Measurements from ENCODE around the gene GEMIN5.
"Not testable (repeated sequence)": the region's sequence is repeated elsewhere in the genome, so short reads cannot be mapped to it uniquely, and the experiment has no call there.

The GEMIN5 gene, protein sequence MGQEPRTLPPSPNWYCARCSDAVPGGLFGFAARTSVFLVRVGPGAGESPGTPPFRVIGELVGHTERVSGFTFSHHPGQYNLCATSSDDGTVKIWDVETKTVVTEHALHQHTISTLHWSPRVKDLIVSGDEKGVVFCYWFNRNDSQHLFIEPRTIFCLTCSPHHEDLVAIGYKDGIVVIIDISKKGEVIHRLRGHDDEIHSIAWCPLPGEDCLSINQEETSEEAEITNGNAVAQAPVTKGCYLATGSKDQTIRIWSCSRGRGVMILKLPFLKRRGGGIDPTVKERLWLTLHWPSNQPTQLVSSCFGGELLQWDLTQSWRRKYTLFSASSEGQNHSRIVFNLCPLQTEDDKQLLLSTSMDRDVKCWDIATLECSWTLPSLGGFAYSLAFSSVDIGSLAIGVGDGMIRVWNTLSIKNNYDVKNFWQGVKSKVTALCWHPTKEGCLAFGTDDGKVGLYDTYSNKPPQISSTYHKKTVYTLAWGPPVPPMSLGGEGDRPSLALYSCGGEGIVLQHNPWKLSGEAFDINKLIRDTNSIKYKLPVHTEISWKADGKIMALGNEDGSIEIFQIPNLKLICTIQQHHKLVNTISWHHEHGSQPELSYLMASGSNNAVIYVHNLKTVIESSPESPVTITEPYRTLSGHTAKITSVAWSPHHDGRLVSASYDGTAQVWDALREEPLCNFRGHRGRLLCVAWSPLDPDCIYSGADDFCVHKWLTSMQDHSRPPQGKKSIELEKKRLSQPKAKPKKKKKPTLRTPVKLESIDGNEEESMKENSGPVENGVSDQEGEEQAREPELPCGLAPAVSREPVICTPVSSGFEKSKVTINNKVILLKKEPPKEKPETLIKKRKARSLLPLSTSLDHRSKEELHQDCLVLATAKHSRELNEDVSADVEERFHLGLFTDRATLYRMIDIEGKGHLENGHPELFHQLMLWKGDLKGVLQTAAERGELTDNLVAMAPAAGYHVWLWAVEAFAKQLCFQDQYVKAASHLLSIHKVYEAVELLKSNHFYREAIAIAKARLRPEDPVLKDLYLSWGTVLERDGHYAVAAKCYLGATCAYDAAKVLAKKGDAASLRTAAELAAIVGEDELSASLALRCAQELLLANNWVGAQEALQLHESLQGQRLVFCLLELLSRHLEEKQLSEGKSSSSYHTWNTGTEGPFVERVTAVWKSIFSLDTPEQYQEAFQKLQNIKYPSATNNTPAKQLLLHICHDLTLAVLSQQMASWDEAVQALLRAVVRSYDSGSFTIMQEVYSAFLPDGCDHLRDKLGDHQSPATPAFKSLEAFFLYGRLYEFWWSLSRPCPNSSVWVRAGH (N-terminal part only)

DNA sequence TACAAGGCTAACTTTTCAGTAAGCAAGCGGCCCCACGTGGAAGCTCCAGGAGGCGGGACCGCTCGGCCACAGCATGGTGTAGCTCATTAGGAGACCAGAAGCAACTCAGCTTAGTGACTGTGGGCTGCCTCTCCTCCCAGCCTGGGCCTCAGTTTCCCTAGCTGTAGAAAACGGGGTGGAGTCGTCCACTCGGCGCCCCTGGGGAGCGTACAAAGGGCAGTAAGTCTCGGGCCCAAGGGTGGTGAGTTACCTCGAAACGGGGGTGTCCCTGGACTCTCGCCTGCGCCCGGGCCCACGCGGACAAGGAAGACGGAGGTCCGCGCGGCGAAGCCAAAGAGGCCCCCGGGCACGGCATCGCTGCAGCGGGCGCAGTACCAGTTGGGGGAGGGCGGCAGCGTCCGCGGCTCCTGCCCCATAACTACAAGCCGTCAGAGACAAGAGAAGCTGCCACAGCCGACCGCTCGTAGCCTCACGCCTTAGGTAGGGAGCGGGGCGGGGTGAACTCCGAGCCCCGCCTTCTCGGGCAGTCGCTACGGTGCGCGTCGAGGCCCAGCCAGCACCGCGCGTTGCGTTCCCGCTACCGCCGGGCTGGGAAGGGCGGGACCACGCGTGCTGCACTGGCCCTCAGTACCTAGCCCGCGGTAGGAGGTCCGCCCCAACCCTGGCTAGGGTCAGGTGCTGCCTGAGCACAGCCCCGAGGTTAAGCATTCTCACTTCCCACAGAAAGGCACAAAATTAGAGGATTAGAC, at the start of gene GEMIN5:
TSS of gene GEMIN5 (minus strand) at position 494 of the 749 bp plus-strand sequence. CDS start at position 416, 78 bp downstream.
- H3K9me3 Mint-ChIP-seq, result no peaks in the 10 kb centered on the region

DNA sequence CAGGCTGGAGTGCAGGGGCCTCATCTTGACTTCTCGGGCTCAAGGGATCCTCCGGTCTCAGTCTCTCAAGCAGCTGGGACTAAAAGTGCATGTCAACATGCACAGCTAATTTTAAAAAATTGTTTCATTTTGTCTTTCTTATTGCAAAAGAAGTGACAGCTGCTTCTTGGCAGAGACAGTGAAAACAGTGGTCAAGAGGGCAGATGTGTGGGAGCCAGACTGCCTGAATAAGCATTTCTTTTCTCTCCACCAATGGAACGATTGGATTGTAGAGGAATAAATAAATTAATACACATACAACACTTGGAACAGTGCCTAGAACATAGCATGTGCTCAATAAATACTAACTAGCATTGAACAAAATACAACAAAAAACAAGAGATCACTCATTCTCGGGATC, 48.1 kb upstream of the GEMIN5 start:
- no peaks in the 10 kb centered on the region for H3K9me3 Mint-ChIP-seq
- no peak overlapping the region for H3K27ac Mint-ChIP-seq
- DNase-seq, result no peak
- H3K4me1 Mint-ChIP-seq, result no peaks in the 10 kb centered on the region
- no peak overlapping the region for H3K4me3 Mint-ChIP-seq
- peaks cover 28% of the 10 kb centered on the region for H3K27me3 Mint-ChIP-seq
- ATAC-seq, result no peak

More for the DNA sequence above, at the start of gene GEMIN5:
- Mint-ChIP-seq H3K4me3 (peak within 1 kb of the TSS; percentile 87 to 91), H3K4me1 (peaks cover 43% of the 10 kb centered on the region), H3K27me3 (no peaks in the 10 kb centered on the region), H3K27ac (peak within 1 kb of the TSS; percentile 86 to 91)
- ATAC-seq (peak; percentile 95), DNase-seq (peak; percentile 81 to 86)

DNA sequence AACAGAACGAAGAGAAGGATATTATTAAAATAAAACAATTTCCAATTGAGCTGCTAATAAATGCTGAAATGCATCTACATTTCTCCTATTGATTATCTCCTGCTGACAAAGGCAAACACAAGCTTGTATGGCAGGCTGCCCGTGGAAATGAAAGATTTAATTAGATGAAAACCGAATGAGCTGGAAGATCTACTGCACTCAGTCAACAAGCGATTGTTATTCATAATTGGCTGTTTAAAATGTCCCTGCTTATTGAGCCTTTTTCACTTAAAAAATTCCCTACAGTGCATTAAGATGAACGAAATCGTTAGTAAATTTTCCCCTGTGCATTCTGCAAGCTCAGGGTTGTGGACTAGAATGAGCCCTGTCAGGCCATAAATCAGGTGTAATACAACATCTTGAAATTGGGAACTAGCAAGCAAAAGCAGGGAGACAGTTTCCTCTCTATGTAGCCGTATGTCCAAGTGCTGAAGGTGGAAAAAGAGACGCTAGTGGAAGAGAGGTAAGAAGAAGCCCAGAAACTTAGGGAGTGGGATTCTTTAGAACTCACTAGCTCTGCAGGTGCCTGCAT, 47.0 kb upstream of the GEMIN5 start:
- DNase-seq (no peak), ATAC-seq (no peak)
- Mint-ChIP-seq H3K9me3 (no peaks in the 10 kb centered on the region), H3K27ac (no peak overlapping the region), H3K27me3 (peaks cover 19% of the 10 kb centered on the region), H3K4me3 (no peak overlapping the region), H3K4me1 (no peaks in the 10 kb centered on the region)

DNA sequence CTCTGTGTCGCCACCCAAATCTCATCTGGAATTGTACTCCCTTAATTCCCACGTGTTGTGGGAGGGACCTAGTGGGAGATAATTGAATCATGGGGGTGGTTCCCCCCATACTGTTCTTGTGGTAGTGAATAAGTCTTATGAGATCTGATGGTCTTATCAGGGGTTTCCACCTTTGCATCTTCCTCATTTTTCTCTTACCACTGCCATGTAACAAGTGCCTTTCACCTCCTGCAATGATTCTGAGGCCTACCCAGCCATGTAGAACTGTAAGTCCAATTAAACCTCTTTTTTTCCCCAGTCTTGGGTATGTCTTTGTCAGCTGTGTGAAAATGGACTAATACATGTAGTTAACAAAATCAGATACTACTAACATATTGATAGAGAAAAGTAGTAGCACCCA, 40.3 kb upstream of the GEMIN5 start:
- H3K4me1 Mint-ChIP-seq, H3K27me3 Mint-ChIP-seq, H3K9me3 Mint-ChIP-seq, H3K27ac Mint-ChIP-seq, H3K4me3 Mint-ChIP-seq, ATAC-seq, DNase-seq: not testable (repeated sequence)

DNA sequence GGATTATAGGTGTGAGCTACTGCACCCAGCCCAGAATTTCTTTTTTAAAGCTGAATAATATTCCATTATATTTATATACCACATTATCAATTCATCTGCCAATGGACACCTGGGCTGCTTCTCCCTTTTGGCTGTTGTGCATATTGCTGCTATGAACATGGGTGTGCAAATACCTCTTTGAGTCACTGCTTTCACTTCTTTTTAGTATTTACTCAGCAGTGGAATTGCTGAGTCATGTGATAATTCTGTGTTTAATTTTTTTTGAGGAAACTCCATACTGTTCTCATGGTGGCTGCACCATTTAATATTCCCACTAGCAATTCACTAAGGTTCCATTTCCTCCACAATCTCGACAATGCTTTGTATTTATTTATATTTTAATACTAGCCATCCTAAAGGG, 39.4 kb upstream of the GEMIN5 start:
- H3K9me3 Mint-ChIP-seq, result no peaks in the 10 kb centered on the region
- no peak for DNase-seq
- ATAC-seq, result no peak
- no peaks in the 10 kb centered on the region for H3K27me3 Mint-ChIP-seq
- no peaks in the 10 kb centered on the region for H3K4me1 Mint-ChIP-seq
- H3K4me3 Mint-ChIP-seq, result no peak overlapping the region
- no peak overlapping the region for H3K27ac Mint-ChIP-seq

DNA sequence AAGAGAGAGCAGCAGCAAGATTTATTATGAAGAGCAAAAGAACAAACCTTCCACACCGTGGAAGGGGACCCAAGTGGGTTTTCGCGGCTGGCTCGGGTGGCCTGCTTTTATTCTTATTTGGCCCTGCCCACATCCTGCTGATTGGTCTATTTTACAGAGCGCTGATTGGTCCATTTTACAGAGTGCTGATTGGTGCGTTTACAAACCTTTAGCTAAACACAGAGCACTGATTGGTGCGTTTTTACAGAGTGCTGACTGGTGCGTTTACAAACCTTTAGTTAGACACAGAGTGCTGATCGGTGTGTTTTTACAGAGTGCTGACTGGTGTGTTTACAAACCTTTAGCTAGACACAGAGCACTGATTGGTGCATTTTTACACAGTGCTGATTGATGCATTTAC, 38.1 kb upstream of the GEMIN5 start:
- H3K9me3 Mint-ChIP-seq, H3K4me1 Mint-ChIP-seq, H3K27ac Mint-ChIP-seq, H3K27me3 Mint-ChIP-seq, ATAC-seq, H3K4me3 Mint-ChIP-seq, DNase-seq: not testable (repeated sequence)

DNA sequence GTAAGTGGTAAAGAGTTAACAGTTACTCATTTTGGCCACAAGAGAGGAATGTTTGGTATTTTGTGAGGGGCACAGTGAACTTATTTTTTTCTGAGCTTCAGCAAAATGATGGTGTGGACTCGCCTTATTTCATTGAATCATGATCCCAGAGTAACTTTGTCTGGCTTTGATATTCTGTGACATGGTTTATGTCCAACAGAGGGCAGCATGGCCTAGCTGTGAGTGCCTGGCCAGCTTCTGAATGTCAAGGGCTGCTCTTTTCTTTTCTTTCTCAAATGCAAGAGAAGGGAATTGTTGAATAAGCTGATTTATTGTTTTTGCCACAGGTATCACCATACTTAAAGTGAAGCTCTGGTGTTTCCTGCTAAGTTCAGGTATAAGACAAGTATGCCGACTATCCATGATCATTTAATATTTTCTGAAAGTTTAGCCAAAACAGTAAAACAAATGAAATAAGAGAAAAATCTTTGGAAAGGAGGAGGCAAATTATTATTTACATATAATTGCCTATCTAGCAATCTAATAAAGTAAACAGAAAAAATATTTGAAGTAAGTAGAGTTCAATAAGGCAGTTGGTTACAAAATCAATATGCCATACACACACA, 34.6 kb upstream of the GEMIN5 start:
- H3K27me3 Mint-ChIP-seq, result no peaks in the 10 kb centered on the region
- no peak overlapping the region for H3K4me3 Mint-ChIP-seq
- no peaks in the 10 kb centered on the region for H3K4me1 Mint-ChIP-seq
- no peak overlapping the region for H3K27ac Mint-ChIP-seq
- ATAC-seq (no peak), DNase-seq (no peak)
- H3K9me3 Mint-ChIP-seq, result no peaks in the 10 kb centered on the region

DNA sequence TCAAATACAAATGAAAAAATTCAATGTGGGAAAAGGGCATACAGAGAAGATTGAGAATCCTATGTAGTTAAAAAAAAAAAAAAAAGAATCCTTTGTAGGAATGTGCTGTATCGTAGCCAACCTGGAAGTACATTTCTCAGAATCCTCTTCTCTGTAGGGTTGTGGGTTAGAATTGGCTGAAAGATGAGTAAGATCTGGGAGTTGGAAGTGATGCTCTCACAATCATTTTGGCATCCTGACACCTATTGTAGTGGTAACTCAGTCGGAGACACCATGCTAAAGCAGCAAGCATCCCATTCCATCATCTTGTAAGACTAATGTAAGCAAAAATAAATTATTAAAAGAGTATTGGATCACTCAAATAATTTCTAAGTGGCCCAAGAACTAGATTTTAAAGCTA, 33.5 kb upstream of the GEMIN5 start:
- no peaks in the 10 kb centered on the region for H3K4me1 Mint-ChIP-seq
- H3K27ac Mint-ChIP-seq, result no peak overlapping the region
- no peak for DNase-seq
- H3K4me3 Mint-ChIP-seq, result no peak overlapping the region
- H3K27me3 Mint-ChIP-seq, result no peaks in the 10 kb centered on the region
- no peak for ATAC-seq
- no peaks in the 10 kb centered on the region for H3K9me3 Mint-ChIP-seq

DNA sequence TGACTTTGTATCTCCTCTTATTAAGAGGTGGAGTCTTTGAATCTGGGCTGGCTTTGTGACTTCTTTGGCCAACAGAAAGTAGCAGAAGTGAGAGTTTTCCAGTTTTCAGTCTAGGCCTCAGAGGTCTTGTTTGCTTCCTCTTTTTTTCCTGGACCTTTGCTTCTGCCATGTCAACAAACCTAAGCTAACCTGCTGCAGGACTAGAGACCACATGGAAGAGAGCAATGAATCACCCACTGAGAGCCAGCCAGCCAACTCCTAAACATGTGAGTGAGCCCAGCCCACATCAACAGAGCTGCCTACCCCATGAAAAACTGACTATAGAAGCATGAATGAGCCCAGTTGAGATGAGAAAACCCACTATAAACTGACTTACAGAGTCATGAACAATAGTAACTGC, 32.7 kb upstream of the GEMIN5 start:
- DNase-seq, result no peak
- H3K27me3 Mint-ChIP-seq, result no peaks in the 10 kb centered on the region
- no peak for ATAC-seq

DNA sequence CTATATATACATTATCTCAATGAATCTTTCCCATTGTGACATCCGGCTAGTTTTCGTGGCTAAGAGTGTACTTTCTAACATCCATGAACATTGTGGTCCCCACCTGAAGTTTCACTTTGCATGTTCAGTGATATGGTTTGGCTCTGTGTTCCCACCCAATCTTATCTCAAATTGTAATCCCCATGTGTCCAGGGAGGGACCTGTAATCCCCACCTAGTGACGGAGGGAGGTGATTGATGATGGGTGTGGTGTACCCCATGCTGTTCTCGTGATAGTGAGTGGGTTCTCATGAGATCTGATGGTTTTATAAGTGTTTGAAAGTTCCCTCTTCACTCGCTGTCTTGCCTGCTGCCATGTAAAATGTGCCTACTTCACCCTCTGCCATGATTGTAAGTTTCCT, 30.9 kb upstream of the GEMIN5 start:
- DNase-seq (no peak), ATAC-seq (no peak)
- Mint-ChIP-seq H3K9me3 (no peaks in the 10 kb centered on the region), H3K27me3 (no peaks in the 10 kb centered on the region), H3K4me3 (no peak overlapping the region), H3K27ac (no peak overlapping the region), H3K4me1 (no peaks in the 10 kb centered on the region)

More for the DNA sequence above, 32.7 kb upstream of the GEMIN5 start:
- Mint-ChIP-seq H3K9me3 (no peaks in the 10 kb centered on the region), H3K4me3 (no peak overlapping the region), H3K27ac (no peak overlapping the region), H3K4me1 (no peaks in the 10 kb centered on the region)

DNA sequence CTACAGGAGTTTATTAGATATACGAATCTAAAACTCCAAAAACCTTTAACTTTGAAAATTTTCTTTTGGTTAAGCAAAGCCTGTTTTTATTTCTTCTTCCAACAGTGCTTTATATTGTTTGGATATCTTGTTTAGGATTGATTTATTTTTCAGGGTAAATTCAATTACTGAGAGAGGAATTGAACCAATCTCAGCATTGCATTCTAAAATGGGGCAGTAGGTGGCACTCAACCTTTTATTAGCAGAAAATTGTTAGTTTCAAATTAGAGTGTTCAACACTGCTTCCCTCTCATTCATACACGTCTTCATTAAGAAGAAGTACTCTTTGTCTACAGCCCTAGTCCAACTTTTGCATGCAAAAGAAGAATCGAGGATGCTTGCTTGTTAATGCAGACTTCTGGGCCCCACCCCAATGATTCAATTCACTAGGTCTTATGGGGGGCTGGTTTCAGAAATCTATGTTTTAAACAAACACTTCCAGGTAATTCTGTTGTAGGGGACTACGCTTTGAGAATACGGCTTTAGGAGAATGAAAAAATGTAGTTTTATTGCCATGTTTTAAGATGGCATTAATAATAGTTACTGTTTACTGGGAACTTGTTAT, 29.5 kb upstream of the GEMIN5 start:
- Mint-ChIP-seq H3K4me1 (no peaks in the 10 kb centered on the region), H3K27ac (no peak overlapping the region), H3K4me3 (no peak overlapping the region), H3K27me3 (no peaks in the 10 kb centered on the region), H3K9me3 (no peaks in the 10 kb centered on the region)
- no peak for ATAC-seq
- no peak for DNase-seq

DNA sequence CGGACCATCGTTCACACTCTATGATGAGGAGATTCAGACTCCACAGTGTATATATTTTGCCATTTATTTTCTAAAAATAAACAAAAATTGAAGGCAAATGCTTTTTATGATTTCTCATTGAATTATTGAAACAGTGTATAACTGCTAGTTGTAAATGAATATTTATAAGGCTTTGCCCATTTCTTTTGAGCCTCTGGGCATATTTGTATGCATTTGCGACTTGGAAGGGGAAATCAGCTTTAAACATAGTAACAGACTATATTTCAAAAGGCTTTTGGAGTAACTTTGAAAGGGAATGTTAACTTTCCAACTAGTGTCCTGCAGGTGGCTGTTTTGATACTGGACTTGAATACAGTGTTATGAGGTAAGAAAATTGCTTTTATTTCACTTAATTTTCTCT, 28.9 kb upstream of the GEMIN5 start:
- Mint-ChIP-seq H3K4me3 (no peak overlapping the region), H3K27me3 (no peaks in the 10 kb centered on the region), H3K27ac (no peak overlapping the region), H3K4me1 (no peaks in the 10 kb centered on the region), H3K9me3 (no peaks in the 10 kb centered on the region)
- no peak for DNase-seq
- ATAC-seq, result no peak

DNA sequence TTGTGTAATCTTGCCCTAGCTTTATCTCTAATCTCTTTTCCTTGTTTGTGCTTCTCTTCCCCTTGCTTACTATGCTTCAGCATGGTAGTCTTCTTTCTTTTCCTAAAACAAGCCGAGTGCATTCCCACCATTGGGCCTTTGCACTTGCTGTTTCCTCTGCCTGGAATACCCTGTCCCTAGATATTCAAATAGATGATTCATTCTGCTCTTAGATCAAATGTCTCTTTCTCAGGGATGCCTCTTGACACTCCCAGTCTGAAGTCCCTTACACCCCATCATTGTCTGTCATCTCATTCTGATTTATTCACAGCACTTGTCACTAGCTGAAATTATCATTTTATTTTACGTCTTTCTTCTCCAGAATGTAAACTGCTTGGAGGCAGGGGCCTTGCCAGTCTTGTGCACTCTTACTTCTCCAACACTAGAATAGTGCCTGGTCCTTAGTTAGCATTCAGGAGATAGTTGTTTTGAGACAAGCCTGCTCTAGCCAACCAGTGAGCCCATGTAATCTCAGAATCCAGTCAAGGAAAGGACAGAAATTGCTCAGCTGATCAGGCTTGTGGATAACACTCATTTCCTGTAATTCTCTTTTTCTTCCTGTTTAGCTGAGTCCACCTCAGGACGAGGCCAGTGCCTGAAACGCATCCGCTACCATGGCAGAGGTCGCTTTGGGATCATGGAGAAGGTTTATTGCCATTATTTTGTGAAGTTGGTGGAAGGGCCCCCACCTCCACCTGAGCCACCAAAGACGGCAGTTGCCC, 28.2 kb upstream of the GEMIN5 start:
- ATAC-seq (no peak), DNase-seq (no peak)
- Mint-ChIP-seq H3K4me3 (no peak overlapping the region), H3K27ac (peak overlapping the region in 1 of 2 donors; percentile 16), H3K27me3 (no peaks in the 10 kb centered on the region), H3K9me3 (no peaks in the 10 kb centered on the region), H3K4me1 (no peaks in the 10 kb centered on the region)

Measured in stimulated activated naive CD8-positive, alpha-beta T cell treated with anti-CD3 and anti-CD28 coated beads, Interleukin-15, amount 100 ng/mL, for 72 hours (primary cell).